Measurements from ENCODE around the gene MSI2. TPM values are rescaled to one million over a fixed set of nuclear protein-coding genes. Genes with fewer than 3 reads are reported as not detected.

MSI2 gene
- total RNA-seq, 1 donor from 2014 or later, result 67.9 TPM

DNA sequence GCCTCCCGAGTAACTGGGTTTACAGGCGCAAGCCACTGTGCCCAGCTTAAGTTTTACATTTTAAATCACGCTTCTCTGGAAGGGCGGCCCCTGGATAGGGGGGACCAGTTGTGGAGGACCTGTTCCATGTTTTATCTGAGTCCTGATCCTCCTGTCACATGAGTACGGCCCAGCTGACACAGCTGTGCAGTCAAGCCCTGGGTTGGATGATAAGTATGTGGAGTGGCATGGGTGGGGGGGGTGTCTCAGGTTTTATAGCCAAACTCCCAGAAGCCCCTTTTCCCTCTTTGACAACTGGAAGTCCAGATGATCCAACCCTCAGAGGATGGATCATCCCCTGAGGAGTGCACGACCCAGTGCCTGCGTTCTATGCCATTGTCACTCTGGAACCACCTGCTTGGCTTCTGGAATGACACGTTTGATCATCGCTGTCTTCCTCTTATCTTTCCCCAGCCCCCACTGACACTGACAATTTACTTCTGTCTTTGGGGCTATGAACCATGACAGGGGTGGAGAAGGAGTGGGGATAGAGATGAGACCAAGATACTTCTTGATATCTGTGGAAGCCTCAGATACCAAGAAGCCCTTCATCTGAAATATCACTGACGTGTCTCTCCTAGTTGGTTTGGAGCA, 191.2 kb downstream of the MSI2 start:
- Histone ChIP-seq H3K27me3 (ENCODE audit: insufficient read depth, low read length) (no peaks in the 10 kb centered on the region), H3K9me3 (ENCODE audit: insufficient read depth, low read depth, low read length) (no peaks in the 10 kb centered on the region), H3K79me2 (ENCODE audit: insufficient read depth, low read length) (peaks cover 6% of the 10 kb centered on the region), H3K4me3 (ENCODE audit: insufficient read depth, low read depth, low read length) (no peak overlapping the region), H3K4me1 (ENCODE audit: insufficient read depth, low read length) (peaks cover 41% of the 10 kb centered on the region), H2AFZ (ENCODE audit: low read depth, low read length) (no peak overlapping the region), H3K4me2 (ENCODE audit: low read length) (no peak overlapping the region), H3K36me3 (ENCODE audit: insufficient read depth, low read length) (no peaks in the 10 kb centered on the region), H3K27ac (ENCODE audit: low read depth, low read length) (no peak overlapping the region), H3K9ac (ENCODE audit: low read length) (no peak overlapping the region), H4K20me1 (ENCODE audit: insufficient read depth, low read length) (no peaks in the 10 kb centered on the region)
- H3K4me1 Mint-ChIP-seq (ENCODE audit: low read depth, unreplicated experiment), result peaks cover 20% of the 10 kb centered on the region
- TF ChIP-seq, protein P1, sequence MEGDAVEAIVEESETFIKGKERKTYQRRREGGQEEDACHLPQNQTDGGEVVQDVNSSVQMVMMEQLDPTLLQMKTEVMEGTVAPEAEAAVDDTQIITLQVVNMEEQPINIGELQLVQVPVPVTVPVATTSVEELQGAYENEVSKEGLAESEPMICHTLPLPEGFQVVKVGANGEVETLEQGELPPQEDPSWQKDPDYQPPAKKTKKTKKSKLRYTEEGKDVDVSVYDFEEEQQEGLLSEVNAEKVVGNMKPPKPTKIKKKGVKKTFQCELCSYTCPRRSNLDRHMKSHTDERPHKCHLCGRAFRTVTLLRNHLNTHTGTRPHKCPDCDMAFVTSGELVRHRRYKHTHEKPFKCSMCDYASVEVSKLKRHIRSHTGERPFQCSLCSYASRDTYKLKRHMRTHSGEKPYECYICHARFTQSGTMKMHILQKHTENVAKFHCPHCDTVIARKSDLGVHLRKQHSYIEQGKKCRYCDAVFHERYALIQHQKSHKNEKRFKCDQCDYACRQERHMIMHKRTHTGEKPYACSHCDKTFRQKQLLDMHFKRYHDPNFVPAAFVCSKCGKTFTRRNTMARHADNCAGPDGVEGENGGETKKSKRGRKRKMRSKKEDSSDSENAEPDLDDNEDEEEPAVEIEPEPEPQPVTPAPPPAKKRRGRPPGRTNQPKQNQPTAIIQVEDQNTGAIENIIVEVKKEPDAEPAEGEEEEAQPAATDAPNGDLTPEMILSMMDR (IDR thresholded peaks at IDR 0.05; ENCODE audit: insufficient read depth, low read depth, low read length), result no peak
- TF ChIP-seq EZH2 (IDR thresholded peaks at IDR 0.05; ENCODE audit: insufficient read depth, low read length), result no peak
- H3K9me3 Mint-ChIP-seq (ENCODE audit: unreplicated experiment), result no peaks in the 10 kb centered on the region
- no peak overlapping the region for H3K4me3 Mint-ChIP-seq (ENCODE audit: unreplicated experiment)
- peak overlapping the region; percentile 27 for H3K27ac Mint-ChIP-seq (ENCODE audit: unreplicated experiment)
- DNase-seq (ENCODE audit: low read depth) (no peak), FAIRE-seq (no peak)
- peaks cover 17% of the 10 kb centered on the region for H3K36me3 Mint-ChIP-seq (ENCODE audit: low read depth, unreplicated experiment)
- H3K27me3 Mint-ChIP-seq (ENCODE audit: low read depth, unreplicated experiment), result no peaks in the 10 kb centered on the region

GRCh38 chr17:57447990-57448758, 191.9 kb downstream of the MSI2 start:
- Histone ChIP-seq H4K20me1 (ENCODE audit: insufficient read depth, low read length) (no peaks in the 10 kb centered on the region), H3K36me3 (ENCODE audit: insufficient read depth, low read length) (no peaks in the 10 kb centered on the region), H3K4me3 (ENCODE audit: insufficient read depth, low read depth, low read length) (no peak overlapping the region), H3K27me3 (ENCODE audit: insufficient read depth, low read length) (no peaks in the 10 kb centered on the region), H3K4me1 (ENCODE audit: insufficient read depth, low read length) (peaks cover 34% of the 10 kb centered on the region), H3K9me3 (ENCODE audit: insufficient read depth, low read depth, low read length) (no peaks in the 10 kb centered on the region), H3K27ac (ENCODE audit: low read depth, low read length) (no peak overlapping the region), H3K4me2 (ENCODE audit: low read length) (peak overlapping the region; percentile 2), H3K9ac (ENCODE audit: low read length) (no peak overlapping the region), H2AFZ (ENCODE audit: low read depth, low read length) (no peak overlapping the region), H3K79me2 (ENCODE audit: insufficient read depth, low read length) (peaks cover 6% of the 10 kb centered on the region)
- FAIRE-seq (no peak), DNase-seq (ENCODE audit: low read depth) (peak; percentile 54)
- H3K27ac Mint-ChIP-seq (ENCODE audit: unreplicated experiment), result peak overlapping the region; percentile 27
- H3K4me3 Mint-ChIP-seq (ENCODE audit: unreplicated experiment), result peak overlapping the region; percentile 45
- H3K4me1 Mint-ChIP-seq (ENCODE audit: low read depth, unreplicated experiment), result peaks cover 18% of the 10 kb centered on the region
- H3K9me3 Mint-ChIP-seq (ENCODE audit: unreplicated experiment), result no peaks in the 10 kb centered on the region
- TF ChIP-seq, protein P1 (IDR thresholded peaks at IDR 0.05; ENCODE audit: insufficient read depth, low read depth, low read length), result no peak
- no peak for TF ChIP-seq EZH2 (IDR thresholded peaks at IDR 0.05; ENCODE audit: insufficient read depth, low read length)
- peaks cover 17% of the 10 kb centered on the region for H3K36me3 Mint-ChIP-seq (ENCODE audit: low read depth, unreplicated experiment)
- no peaks in the 10 kb centered on the region for H3K27me3 Mint-ChIP-seq (ENCODE audit: low read depth, unreplicated experiment)
